ENCODE data around the gene HEY2.

Gene HEY2

GRCh38 chr6:125745281-125746018 lies 4.0 kb upstream of the HEY2 start:
- no peak for DNase-seq

GRCh38 chr6:125746019-125746414 lies 3.4 kb upstream of the HEY2 start:
- DNase-seq: no peak

- no peak for DNase-seq
These were observed 2.5 kb upstream of the HEY2 start for GRCh38 chr6:125746731-125747588.

GRCh38 chr6:125747589-125748405 lies 1.6 kb upstream of the HEY2 start:
- DNase-seq: no peak

- DNase-seq: no peak
These were observed 843 bp upstream of the HEY2 start for GRCh38 chr6:125748406-125749172.

- DNase-seq: no peak
These were observed 646 bp downstream of the HEY2 start for GRCh38 chr6:125749865-125750691.

GRCh38 chr6:125750692-125751333 lies 1.4 kb downstream of the HEY2 start:
- DNase-seq: no peak

- DNase-seq: no peak
These were observed 2.0 kb downstream of the HEY2 start for GRCh38 chr6:125751334-125751916.

GRCh38 chr6:125752773-125753172 lies 3.3 kb downstream of the HEY2 start:
- DNase-seq: no peak

- DNase-seq: no peak
These were observed 3.9 kb downstream of the HEY2 start for GRCh38 chr6:125753218-125753936.

GRCh38 chr6:125753937-125754259 lies 4.5 kb downstream of the HEY2 start:
- no peak for DNase-seq

- DNase-seq: no peak
These were observed 5.1 kb downstream of the HEY2 start for GRCh38 chr6:125754566-125754965.

GRCh38 chr6:125759184-125759902 lies 9.9 kb downstream of the HEY2 start:
- DNase-seq: no peak

GRCh38 chr6:125759959-125760457 lies 10.6 kb downstream of the HEY2 start:
- DNase-seq: no peak

GRCh38 chr6:125764121-125764671 lies 14.8 kb downstream of the HEY2 start:
- DNase-seq: no peak

- DNase-seq: no peak
These were observed 16.5 kb downstream of the HEY2 start for GRCh38 chr6:125765944-125766343.

GRCh38 chr6:125766641-125767040 lies 17.2 kb downstream of the HEY2 start:
- DNase-seq: no peak

GRCh38 chr6:125769147-125769783 lies 19.8 kb downstream of the HEY2 start:
- no peak for DNase-seq
